ENCODE results near the gene KATNAL2. TPM values are rescaled to one million over a fixed set of nuclear protein-coding genes. Genes with fewer than 3 reads are reported as not detected.
A peak's percentile ranks its signal among the peaks of the same experiment; 100 is the strongest.

KATNAL2 gene
- total RNA-seq, 1 donor from 2014 or later, result 2.6 TPM

DNA sequence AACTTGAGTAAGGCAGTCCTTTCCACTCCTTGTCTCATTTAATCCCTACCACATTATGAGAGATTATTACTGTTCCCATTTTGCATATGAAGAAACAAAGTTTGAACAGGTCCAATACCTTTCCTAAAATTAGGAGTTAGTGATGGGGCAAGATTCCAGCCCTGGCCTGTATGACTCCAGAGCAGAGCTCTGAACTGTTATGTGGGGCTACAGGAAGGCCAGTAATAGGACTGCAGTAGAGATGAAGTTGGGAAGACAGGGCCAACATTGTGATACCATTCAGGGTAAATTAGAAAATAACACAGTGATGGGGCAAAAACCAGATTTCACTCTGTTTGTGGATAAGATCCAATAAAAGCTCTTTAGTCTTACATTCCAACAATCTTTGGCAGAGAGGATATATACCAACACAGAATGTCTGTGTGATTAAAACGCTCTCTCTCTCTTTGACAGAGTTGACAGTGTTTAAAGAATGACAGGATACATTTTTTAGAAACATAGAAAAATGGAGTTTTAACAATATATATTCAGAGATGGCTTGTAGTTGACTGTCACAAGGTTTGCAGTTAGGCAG is 22.7 kb downstream of the KATNAL2 start:
- DNase-seq, result no peak
- intact Hi-C loops (cut with micrococcal nuclease), result no loop called here
- ATAC-seq (ENCODE audit: low read depth), result no peak
- TF ChIP-seq, protein P1, sequence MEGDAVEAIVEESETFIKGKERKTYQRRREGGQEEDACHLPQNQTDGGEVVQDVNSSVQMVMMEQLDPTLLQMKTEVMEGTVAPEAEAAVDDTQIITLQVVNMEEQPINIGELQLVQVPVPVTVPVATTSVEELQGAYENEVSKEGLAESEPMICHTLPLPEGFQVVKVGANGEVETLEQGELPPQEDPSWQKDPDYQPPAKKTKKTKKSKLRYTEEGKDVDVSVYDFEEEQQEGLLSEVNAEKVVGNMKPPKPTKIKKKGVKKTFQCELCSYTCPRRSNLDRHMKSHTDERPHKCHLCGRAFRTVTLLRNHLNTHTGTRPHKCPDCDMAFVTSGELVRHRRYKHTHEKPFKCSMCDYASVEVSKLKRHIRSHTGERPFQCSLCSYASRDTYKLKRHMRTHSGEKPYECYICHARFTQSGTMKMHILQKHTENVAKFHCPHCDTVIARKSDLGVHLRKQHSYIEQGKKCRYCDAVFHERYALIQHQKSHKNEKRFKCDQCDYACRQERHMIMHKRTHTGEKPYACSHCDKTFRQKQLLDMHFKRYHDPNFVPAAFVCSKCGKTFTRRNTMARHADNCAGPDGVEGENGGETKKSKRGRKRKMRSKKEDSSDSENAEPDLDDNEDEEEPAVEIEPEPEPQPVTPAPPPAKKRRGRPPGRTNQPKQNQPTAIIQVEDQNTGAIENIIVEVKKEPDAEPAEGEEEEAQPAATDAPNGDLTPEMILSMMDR (IDR thresholded peaks at IDR 0.05), result no peak
- ChIA-PET CTCF (no interaction called here), POLR2A (no interaction called here)
- no peak overlapping the region for H3K27ac Mint-ChIP-seq
- H3K9me3 Mint-ChIP-seq, result no peaks in the 10 kb centered on the region
- H3K4me1 Mint-ChIP-seq, result no peaks in the 10 kb centered on the region
- H3K36me3 Mint-ChIP-seq (ENCODE audit: low read depth), result no peaks in the 10 kb centered on the region
- H3K27me3 Mint-ChIP-seq, result peaks cover 6% of the 10 kb centered on the region
- H3K4me3 Mint-ChIP-seq, result no peak overlapping the region

DNA sequence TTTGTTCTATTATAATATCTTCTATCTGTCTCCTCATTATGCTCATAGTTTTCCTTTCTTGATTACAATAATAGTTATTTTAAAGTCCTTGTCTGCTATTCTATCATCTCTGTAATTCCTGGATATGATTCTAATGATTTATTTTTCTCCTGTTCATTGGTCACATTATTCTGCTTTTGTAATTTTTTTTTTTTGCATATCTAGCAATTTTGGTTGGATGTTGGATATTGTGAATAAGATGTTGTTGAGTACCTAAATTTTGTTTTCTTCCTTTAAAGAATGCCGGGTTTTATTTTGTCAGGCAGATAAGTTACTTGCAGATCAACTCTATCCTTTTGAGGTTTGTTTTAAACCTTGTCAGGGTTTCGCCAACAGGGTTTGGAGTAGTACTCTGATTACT is 25.2 kb downstream of the KATNAL2 start:
- no peak for ATAC-seq (ENCODE audit: low read depth)
- ChIA-PET POLR2A (no interaction called here), CTCF (no interaction called here)
- TF ChIP-seq, protein P1 (IDR thresholded peaks at IDR 0.05), result no peak
- Mint-ChIP-seq H3K27ac (no peak overlapping the region), H3K27me3 (peaks cover 4% of the 10 kb centered on the region), H3K9me3 (no peaks in the 10 kb centered on the region), H3K4me3 (no peak overlapping the region), H3K36me3 (ENCODE audit: low read depth) (no peaks in the 10 kb centered on the region), H3K4me1 (no peaks in the 10 kb centered on the region)
- intact Hi-C loops (cut with micrococcal nuclease), result no loop called here
- no peak for DNase-seq

DNA sequence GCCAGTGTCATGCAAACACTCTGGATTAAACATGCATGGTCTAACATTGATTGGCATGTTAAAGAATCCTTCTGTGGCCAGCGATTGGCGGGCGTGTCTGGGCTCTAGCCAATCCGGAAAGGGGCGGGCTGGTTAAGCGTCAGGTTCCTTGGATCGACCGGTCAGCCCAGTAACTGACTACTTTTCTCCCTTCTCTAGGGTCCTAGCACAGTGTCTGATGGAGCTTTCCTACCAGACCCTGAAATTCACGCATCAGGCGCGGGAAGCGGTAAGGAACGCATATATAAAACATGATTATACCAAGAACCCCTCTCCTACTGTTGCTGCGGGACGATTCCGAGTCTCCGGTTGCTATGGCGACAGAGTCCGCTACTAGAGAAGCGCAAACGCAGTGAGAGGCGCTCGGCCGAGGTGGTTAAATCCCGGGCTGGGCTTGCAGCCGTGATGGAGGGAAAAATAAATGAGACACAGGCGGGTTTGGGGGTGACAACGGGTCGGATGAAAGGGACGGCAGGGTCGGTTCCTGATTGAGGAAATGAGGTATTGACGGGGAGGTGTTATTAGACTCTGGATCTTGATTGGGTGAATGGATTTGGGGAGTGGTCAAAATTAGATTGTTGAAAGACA is 29.4 kb downstream of the KATNAL2 start:
- intact Hi-C loops (cut with micrococcal nuclease), result loop anchor here (1.0 kb wide), 1 partner anchor 29 kb away; the partner anchor contains the start of genes KATNAL2 and PIAS2

DNA sequence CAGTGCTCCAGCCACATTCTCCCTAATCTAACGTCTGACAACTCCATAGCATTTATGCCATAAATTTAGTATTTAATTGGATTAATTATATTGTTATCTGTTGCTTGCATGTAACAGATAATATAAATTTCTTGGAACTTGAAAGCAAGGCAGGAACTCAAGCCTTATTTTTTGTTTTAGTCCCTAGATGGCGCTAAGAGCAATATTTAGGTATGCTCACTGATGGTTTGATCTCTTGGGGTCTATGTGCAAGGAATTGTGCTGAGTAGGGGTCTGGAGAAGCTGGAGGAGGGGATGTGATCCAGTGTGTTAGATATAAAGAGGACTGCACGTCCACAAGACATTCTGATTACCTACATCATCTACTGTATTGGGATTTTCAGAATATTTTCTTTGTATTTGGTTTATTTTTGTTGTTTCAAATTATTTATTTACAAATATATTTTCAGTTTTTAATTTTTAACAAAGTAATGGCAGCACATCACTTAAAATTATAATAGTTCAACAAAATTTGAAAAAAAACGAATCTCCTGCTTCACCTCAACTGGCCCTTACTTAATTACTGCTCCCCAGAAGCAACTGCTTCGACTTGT is 32.8 kb downstream of the KATNAL2 start:
- Mint-ChIP-seq H3K27me3 (no peaks in the 10 kb centered on the region), H3K4me1 (no peaks in the 10 kb centered on the region), H3K36me3 (ENCODE audit: low read depth) (no peaks in the 10 kb centered on the region), H3K9me3 (no peaks in the 10 kb centered on the region), H3K27ac (no peak overlapping the region), H3K4me3 (no peak overlapping the region)
- no peak for ATAC-seq (ENCODE audit: low read depth)
- ChIA-PET POLR2A (no interaction called here), CTCF (interaction anchor here (1.1 kb wide), 1 partner anchor 255 kb away, joined by 3 read pairs; no protein-coding TSS in a partner anchor)
- DNase-seq, result no peak
- TF ChIP-seq, protein P1 (IDR thresholded peaks at IDR 0.05), result no peak
- intact Hi-C loops (cut with micrococcal nuclease), result no loop called here

More for the DNA sequence above, 29.4 kb downstream of the KATNAL2 start:
- no peaks in the 10 kb centered on the region for H3K36me3 Mint-ChIP-seq (ENCODE audit: low read depth)
- POLR2A ChIA-PET, result interaction anchor here (1.4 kb wide), 1 partner anchor 29 kb away, joined by 4 read pairs; the partner anchor contains the start of genes KATNAL2 and PIAS2
- DNase-seq, result peak; percentile 52
- TF ChIP-seq, protein P1 (IDR thresholded peaks at IDR 0.05), result no peak
- H3K27me3 Mint-ChIP-seq, result peaks cover 3% of the 10 kb centered on the region
- H3K9me3 Mint-ChIP-seq, result no peaks in the 10 kb centered on the region
- H3K27ac Mint-ChIP-seq, result no peak overlapping the region
- ATAC-seq (ENCODE audit: low read depth), result peak; percentile 96
- CTCF ChIA-PET, result no interaction called here
- no peak overlapping the region for H3K4me3 Mint-ChIP-seq
- H3K4me1 Mint-ChIP-seq, result no peaks in the 10 kb centered on the region

DNA sequence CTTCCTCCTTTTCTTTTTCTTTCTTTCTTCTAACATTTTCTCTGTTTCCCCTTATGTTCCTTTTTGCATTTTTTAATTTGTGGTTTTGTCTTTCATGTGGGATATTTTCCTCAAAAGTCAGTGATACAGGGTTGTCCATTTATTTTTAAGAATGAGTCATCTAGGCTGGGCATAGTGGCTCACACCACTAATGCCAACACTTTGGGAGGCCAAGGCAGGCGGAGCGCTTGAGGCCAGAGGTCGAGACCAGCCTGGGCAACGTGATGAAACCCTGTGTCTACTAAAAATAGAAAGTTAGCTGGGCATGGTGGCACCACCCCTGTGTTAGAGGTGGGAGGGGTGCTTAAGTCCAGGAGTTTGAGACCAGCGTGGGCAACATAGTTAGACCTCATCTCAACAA is 35.8 kb downstream of the KATNAL2 start:
- intact Hi-C loops (cut with micrococcal nuclease), result no loop called here
- DNase-seq, result no peak
- no peaks in the 10 kb centered on the region for H3K9me3 Mint-ChIP-seq

More for the DNA sequence above, 35.8 kb downstream of the KATNAL2 start:
- TF ChIP-seq, protein P1 (IDR thresholded peaks at IDR 0.05), result no peak
- Mint-ChIP-seq H3K36me3 (ENCODE audit: low read depth) (no peaks in the 10 kb centered on the region), H3K27ac (no peak overlapping the region), H3K27me3 (no peaks in the 10 kb centered on the region), H3K4me3 (no peak overlapping the region), H3K4me1 (no peaks in the 10 kb centered on the region)
- ChIA-PET POLR2A (no interaction called here), CTCF (no interaction called here)
- ATAC-seq (ENCODE audit: low read depth), result no peak
